ENCODE data around the gene MBD2.

MBD2 gene

DNA sequence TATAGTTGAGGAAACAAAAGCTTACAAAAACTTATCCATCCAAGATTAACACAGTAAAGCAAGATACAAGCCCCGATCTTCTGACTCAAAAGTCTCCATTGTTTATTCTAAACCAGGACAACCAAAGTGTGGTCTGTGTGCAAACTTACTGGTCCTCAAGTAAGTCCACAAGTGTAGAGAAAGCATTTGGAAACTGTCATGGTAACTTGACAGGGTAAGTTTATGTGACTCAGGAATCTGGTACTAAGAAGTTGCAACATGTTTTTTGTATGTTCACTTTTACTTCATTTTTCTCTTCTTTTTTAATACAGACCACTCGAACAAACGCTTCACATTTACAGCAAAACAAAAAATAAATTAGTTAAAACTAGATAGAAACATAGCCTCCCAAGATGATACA lies 9.4 kb downstream of the MBD2 start:
- H4K8ac ChIP-seq (ENCODE audit: low read depth, low read length) = no peak overlapping the region
- DNase-seq = peak in 1 of 2 donors; percentile 64
- H3K36me3 ChIP-seq (ENCODE audit: control insufficient read depth in 1 of 2, insufficient read depth in 2 of 2, low read length in 2 of 2) = peaks cover 0 to 3% of the 10 kb centered on the region in 2 experiments
- no peak overlapping the region for H3K27ac ChIP-seq (ENCODE audit: low read depth, low read length)
- H3K27me3 ChIP-seq (ENCODE audit: insufficient read depth, low read length) = no peaks in the 10 kb centered on the region
- H3K4me1 ChIP-seq (ENCODE audit: control insufficient read depth in 1 of 2, insufficient read depth in 2 of 2, low read length in 2 of 2) = peaks cover 0 to 1% of the 10 kb centered on the region in 2 experiments
- no peak overlapping the region for H2AK5ac ChIP-seq (ENCODE audit: low read length)
- H3K23ac ChIP-seq (ENCODE audit: low read length) = no peak overlapping the region
- no peaks in the 10 kb centered on the region for H3K9me3 ChIP-seq (ENCODE audit: insufficient read depth, low read depth, low read length)
- H3K14ac ChIP-seq (ENCODE audit: low read length) = no peak overlapping the region
- H3K4me2 ChIP-seq (ENCODE audit: low read length) = no peak overlapping the region
- no peak overlapping the region for H2BK5ac ChIP-seq (ENCODE audit: low read depth, low read length, poor library complexity)
- H3K9ac ChIP-seq (ENCODE audit: low read length) = no peak overlapping the region
- no peak overlapping the region for H2AFZ ChIP-seq (ENCODE audit: insufficient read depth, low read length, poor library complexity)
- no peak overlapping the region for H2BK120ac ChIP-seq (ENCODE audit: insufficient read depth, low read length, poor library complexity)
- H3K4ac ChIP-seq (ENCODE audit: low read depth, low read length) = peak overlapping the region; percentile 12
- no peak overlapping the region for H3K18ac ChIP-seq (ENCODE audit: low read length)
- H4K12ac ChIP-seq (ENCODE audit: low read depth, low read length) = no peak overlapping the region
- peaks cover 3% of the 10 kb centered on the region for H3K79me2 ChIP-seq (ENCODE audit: control insufficient read depth, insufficient read depth, low read length, poor library complexity)
- no peak overlapping the region for H2BK12ac ChIP-seq (ENCODE audit: low read length)
- no peak overlapping the region for H4K91ac ChIP-seq (ENCODE audit: low read depth, low read length)
- H3K79me1 ChIP-seq (ENCODE audit: low read length) = no peaks in the 10 kb centered on the region
- H3K4me3 ChIP-seq (ENCODE audit: low read depth, low read length) = no peak overlapping the region
- WGBS (ENCODE audit: extremely low coverage, insufficient coverage, insufficient read length) = 100% methylated on average over 2 of the region's 3 CpGs

- H3K9me3 ChIP-seq (ENCODE audit: insufficient read depth, low read depth, low read length) = no peaks in the 10 kb centered on the region
- no peak overlapping the region for H3K9ac ChIP-seq (ENCODE audit: low read length)
- H2BK120ac ChIP-seq (ENCODE audit: insufficient read depth, low read length, poor library complexity) = no peak overlapping the region
- no peak overlapping the region for H3K18ac ChIP-seq (ENCODE audit: low read length)
- no peaks in the 10 kb centered on the region for H3K36me3 ChIP-seq (ENCODE audit: control insufficient read depth in 1 of 2, insufficient read depth in 2 of 2, low read length in 2 of 2)
- no peak overlapping the region for H2AFZ ChIP-seq (ENCODE audit: insufficient read depth, low read length, poor library complexity)
- H2BK12ac ChIP-seq (ENCODE audit: low read length) = no peak overlapping the region
- H3K4ac ChIP-seq (ENCODE audit: low read depth, low read length) = no peak overlapping the region
- peaks cover 6% of the 10 kb centered on the region for H3K79me2 ChIP-seq (ENCODE audit: control insufficient read depth, insufficient read depth, low read length, poor library complexity)
- H3K27me3 ChIP-seq (ENCODE audit: insufficient read depth, low read length) = no peaks in the 10 kb centered on the region
- H4K12ac ChIP-seq (ENCODE audit: low read depth, low read length) = no peak overlapping the region
- no CpG with 5 or more reads among the region's 1 CpG for WGBS (ENCODE audit: extremely low coverage, insufficient coverage, insufficient read length)
- H3K14ac ChIP-seq (ENCODE audit: low read length) = no peak overlapping the region
- H3K27ac ChIP-seq (ENCODE audit: low read depth, low read length) = no peak overlapping the region
- no peak overlapping the region for H2AK5ac ChIP-seq (ENCODE audit: low read length)
- no peak overlapping the region for H4K91ac ChIP-seq (ENCODE audit: low read depth, low read length)
- no peak overlapping the region for H3K23ac ChIP-seq (ENCODE audit: low read length)
- no peak overlapping the region for H4K8ac ChIP-seq (ENCODE audit: low read depth, low read length)
- H3K79me1 ChIP-seq (ENCODE audit: low read length) = peaks cover 2% of the 10 kb centered on the region
- no peak overlapping the region for H3K4me2 ChIP-seq (ENCODE audit: low read length)
- H3K4me3 ChIP-seq (ENCODE audit: low read depth, low read length) = no peak overlapping the region
- H2BK5ac ChIP-seq (ENCODE audit: low read depth, low read length, poor library complexity) = no peak overlapping the region
- peaks cover 6 to 7% of the 10 kb centered on the region in 2 experiments for H3K4me1 ChIP-seq (ENCODE audit: control insufficient read depth in 1 of 2, insufficient read depth in 2 of 2, low read length in 2 of 2)
- DNase-seq = no peak
Observed at GRCh38 chr18:54210463-54210862, 14.0 kb downstream of the MBD2 start.

- H3K9ac ChIP-seq (ENCODE audit: low read length) = no peak overlapping the region
- no peak overlapping the region for H4K12ac ChIP-seq (ENCODE audit: low read depth, low read length)
Observed at GRCh38 chr18:54209471-54210180, 14.8 kb downstream of the MBD2 start.

DNA sequence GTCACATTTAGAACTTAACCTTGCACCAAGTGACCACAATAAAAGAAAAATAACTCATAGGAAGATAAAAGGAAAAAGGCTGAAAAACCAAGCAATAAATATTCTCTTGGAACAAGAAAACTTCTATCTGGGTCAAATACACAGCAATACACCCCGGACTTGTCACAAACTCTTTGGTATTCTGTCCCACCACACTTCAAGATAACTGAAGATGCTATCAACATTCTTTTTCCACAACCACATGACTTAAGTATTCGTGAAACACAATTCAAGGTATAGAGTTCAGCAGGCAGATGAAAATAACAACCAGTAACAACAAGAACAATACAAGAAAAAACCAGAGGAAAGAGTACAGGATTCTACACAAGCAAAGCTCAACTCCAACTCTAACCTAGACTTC lies 18.0 kb downstream of the MBD2 start:
- Histone ChIP-seq H3K4me1 (ENCODE audit: control insufficient read depth in 1 of 2, insufficient read depth in 2 of 2, low read length in 2 of 2) (peaks cover 6% of the 10 kb centered on the region in 2 experiments), H2AFZ (ENCODE audit: insufficient read depth, low read length, poor library complexity) (no peak overlapping the region), H3K9ac (ENCODE audit: low read length) (no peak overlapping the region), H3K4ac (ENCODE audit: low read depth, low read length) (peak overlapping the region; percentile 86), H2BK12ac (ENCODE audit: low read length) (no peak overlapping the region), H3K4me3 (ENCODE audit: low read depth, low read length) (no peak overlapping the region), H3K79me1 (ENCODE audit: low read length) (peaks cover 2% of the 10 kb centered on the region), H3K4me2 (ENCODE audit: low read length) (no peak overlapping the region), H3K79me2 (ENCODE audit: control insufficient read depth, insufficient read depth, low read length, poor library complexity) (peaks cover 3% of the 10 kb centered on the region), H3K27ac (ENCODE audit: low read depth, low read length) (peak overlapping the region; percentile 51), H2BK120ac (ENCODE audit: insufficient read depth, low read length, poor library complexity) (no peak overlapping the region), H3K18ac (ENCODE audit: low read length) (no peak overlapping the region), H4K12ac (ENCODE audit: low read depth, low read length) (no peak overlapping the region), H3K9me3 (ENCODE audit: insufficient read depth, low read depth, low read length) (no peaks in the 10 kb centered on the region), H3K36me3 (ENCODE audit: control insufficient read depth in 1 of 2, insufficient read depth in 2 of 2, low read length in 2 of 2) (peaks cover 3 to 8% of the 10 kb centered on the region in 2 experiments), H2AK5ac (ENCODE audit: low read length) (no peak overlapping the region), H2BK5ac (ENCODE audit: low read depth, low read length, poor library complexity) (peak overlapping the region; percentile 72), H3K23ac (ENCODE audit: low read length) (no peak overlapping the region), H3K27me3 (ENCODE audit: insufficient read depth, low read length) (no peaks in the 10 kb centered on the region), H4K91ac (ENCODE audit: low read depth, low read length) (no peak overlapping the region), H4K8ac (ENCODE audit: low read depth, low read length) (no peak overlapping the region), H3K14ac (ENCODE audit: low read length) (no peak overlapping the region)
- peak in 1 of 2 donors; percentile 47 for DNase-seq
- WGBS (ENCODE audit: extremely low coverage, insufficient coverage, insufficient read length) = no CpG with 5 or more reads among the region's 2 CpGs

More at GRCh38 chr18:54209471-54210180, 14.8 kb downstream of the MBD2 start:
- Histone ChIP-seq H3K4me1 (ENCODE audit: control insufficient read depth in 1 of 2, insufficient read depth in 2 of 2, low read length in 2 of 2) (peaks cover 6% of the 10 kb centered on the region in 2 experiments), H3K79me2 (ENCODE audit: control insufficient read depth, insufficient read depth, low read length, poor library complexity) (peaks cover 6% of the 10 kb centered on the region), H3K4me3 (ENCODE audit: low read depth, low read length) (no peak overlapping the region), H2AFZ (ENCODE audit: insufficient read depth, low read length, poor library complexity) (no peak overlapping the region), H3K18ac (ENCODE audit: low read length) (no peak overlapping the region), H2BK120ac (ENCODE audit: insufficient read depth, low read length, poor library complexity) (no peak overlapping the region), H3K27ac (ENCODE audit: low read depth, low read length) (no peak overlapping the region), H4K91ac (ENCODE audit: low read depth, low read length) (no peak overlapping the region), H3K36me3 (ENCODE audit: control insufficient read depth in 1 of 2, insufficient read depth in 2 of 2, low read length in 2 of 2) (no peaks in the 10 kb centered on the region), H3K9me3 (ENCODE audit: insufficient read depth, low read depth, low read length) (no peaks in the 10 kb centered on the region), H3K4ac (ENCODE audit: low read depth, low read length) (no peak overlapping the region), H3K14ac (ENCODE audit: low read length) (no peak overlapping the region), H3K27me3 (ENCODE audit: insufficient read depth, low read length) (no peaks in the 10 kb centered on the region), H3K79me1 (ENCODE audit: low read length) (peaks cover 2% of the 10 kb centered on the region), H2BK12ac (ENCODE audit: low read length) (no peak overlapping the region), H2BK5ac (ENCODE audit: low read depth, low read length, poor library complexity) (no peak overlapping the region), H3K23ac (ENCODE audit: low read length) (no peak overlapping the region), H2AK5ac (ENCODE audit: low read length) (no peak overlapping the region), H3K4me2 (ENCODE audit: low read length) (peak overlapping the region; percentile 44), H4K8ac (ENCODE audit: low read depth, low read length) (no peak overlapping the region)
- DNase-seq = peak; percentile 8 to 20
- no CpG with 5 or more reads among the region's 1 CpG for WGBS (ENCODE audit: extremely low coverage, insufficient coverage, insufficient read length)

All from trophoblast cell (in vitro differentiated cells and primary cell).